A673 (cell line): ENCODE results near the gene TMEM178B. TPM values are rescaled to one million over a fixed set of nuclear protein-coding genes. Genes with fewer than 3 reads are reported as not detected.

ENCODE experiments used
- BruUV-seq: library from RNA; stranded (reverse); fragments of 400-500 nt; replicated peaks from 2 replicates; lab custom pipeline; 2021; lab: Mats Ljungman, UMichigan
- CTCF ChIA-PET: fragments of 300-600 bp; sonication (Branson Sonifier 250); formaldehyde crosslinking; loops from one replicate; lab custom pipeline; 2022; ENCODE audit warnings: antibody characterized with exemption; lab: Charles Lee
- POLR2A ChIA-PET: fragments of 300-600 bp; sonication (Branson Sonifier 250); formaldehyde crosslinking; loops from one replicate; lab custom pipeline; 2022; ENCODE audit warnings: antibody characterized with exemption; ENCODE audit not compliant: low non-redundant PET; lab: Charles Lee
- DNase-seq: peaks from one replicate; pipeline ENCODE4 v3.0.0-alpha.2; 2015; ENCODE audit warnings: low spot score
- H3K27ac ChIP-seq: fragments of 200-600 bp; sonication (generic); 2 replicates; pipeline ENCODE4 v1.5.1; 2016; ENCODE audit warnings: mixed run types, low read depth, mild to moderate bottlenecking, mixed read lengths, antibody characterized with exemption, low read length; ENCODE audit not compliant: poor library complexity, severe bottlenecking
- H3K27me3 ChIP-seq: fragments of 200-600 bp; sonication (generic); replicated peaks from 2 replicates; pipeline ENCODE4 v1.6.1; 2017; ENCODE audit warnings: mixed run types, low read depth, mild to moderate bottlenecking, mixed read lengths, antibody characterized with exemption, low read length; ENCODE audit not compliant: insufficient read depth, poor library complexity
- H3K36me3 ChIP-seq: fragments of 200-600 bp; sonication (generic); 2 replicates; pipeline ENCODE4 v1.6.1; 2016; ENCODE audit warnings: mixed run types, mild to moderate bottlenecking, mixed read lengths, antibody characterized with exemption, low read length; ENCODE audit not compliant: insufficient read depth, poor library complexity, severe bottlenecking
- H3K4me1 ChIP-seq: fragments of 200-600 bp; sonication (generic); 2 replicates; pipeline ENCODE4 v1.6.1; 2017; ENCODE audit warnings: mixed run types, mild to moderate bottlenecking, mixed read lengths, antibody characterized with exemption, low read length; ENCODE audit not compliant: insufficient read depth, poor library complexity, severe bottlenecking
- H3K4me3 ChIP-seq: fragments of 200-600 bp; sonication (generic); 2 replicates; pipeline ENCODE4 v1.5.1; 2016; ENCODE audit warnings: low read depth, mixed run types, mild to moderate bottlenecking, mixed read lengths, low read length; ENCODE audit not compliant: poor library complexity, severe bottlenecking
- H3K9me3 ChIP-seq: fragments of 200-600 bp; sonication (generic); 2 replicates; pipeline ENCODE4 v1.6.1; 2016; ENCODE audit warnings: mixed run types, low read depth, mild to moderate bottlenecking, mixed read lengths, antibody characterized with exemption, low read length; ENCODE audit not compliant: poor library complexity, severe bottlenecking
- CTCF ChIP-seq: fragments of 300-800, 200-600 bp; sonication (generic); conservative IDR thresholded peaks from 2 replicates; pipeline ENCODE4 v1.5.1; 2017; ENCODE audit warnings: low read depth, mild to moderate bottlenecking, antibody characterized with exemption, low read length, moderate library complexity, mixed read lengths
- EZH2 ChIP-seq: fragments of 200-600 bp; sonication (generic); IDR thresholded peaks from 2 replicates; pipeline ENCODE4 v1.6.1; 2017; ENCODE audit warnings: borderline replicate concordance, low read depth, mild to moderate bottlenecking, mixed read lengths, antibody characterized with exemption, low read length; ENCODE audit not compliant: poor library complexity, severe bottlenecking
- intact Hi-C: fragments of 100-400 bp; cut with micrococcal nuclease; formaldehyde crosslinking; loops from one replicate; pipeline ENCODE4 v1.10.0; 2022; ENCODE audit not compliant: unreplicated experiment
- total RNA-seq: library from RNA; stranded (reverse); gene quantifications from 2 replicates; pipeline ENCODE4 v1.2.3, GENCODE V29; 2021

The TMEM178B gene
- total RNA-seq, 1 experiment from 2014 or later = 2.8 TPM

- TF ChIP-seq CTCF (no peak), EZH2 (no peak)
- ChIA-PET CTCF (no interaction called here), POLR2A (no interaction called here)
- intact Hi-C loops = no loop called here
- H3K4me3 ChIP-seq = no peak overlapping the region
- no peaks in the 10 kb centered on the region for H3K36me3 ChIP-seq
- BruUV-seq = no TSS peak
- DNase-seq = no peak
- peaks cover 3% of the 10 kb centered on the region for H3K27me3 ChIP-seq
- no peaks in the 10 kb centered on the region for H3K4me1 ChIP-seq
- H3K9me3 ChIP-seq = no peaks in the 10 kb centered on the region
- H3K27ac ChIP-seq = no peak overlapping the region
These were observed 126.6 kb downstream of the TMEM178B start for GRCh38 chr7:141200191-141201108.

- TF ChIP-seq EZH2 (no peak), CTCF (no peak)
- Histone ChIP-seq H3K4me3 (no peak overlapping the region), H3K9me3 (no peaks in the 10 kb centered on the region), H3K4me1 (no peaks in the 10 kb centered on the region), H3K36me3 (no peaks in the 10 kb centered on the region), H3K27me3 (peaks cover 3% of the 10 kb centered on the region), H3K27ac (no peak overlapping the region)
- no peak for DNase-seq
- ChIA-PET POLR2A (no interaction called here), CTCF (no interaction called here)
- BruUV-seq = no TSS peak
- intact Hi-C loops = no loop called here
These were observed 127.5 kb downstream of the TMEM178B start for GRCh38 chr7:141201145-141201885.

DNA sequence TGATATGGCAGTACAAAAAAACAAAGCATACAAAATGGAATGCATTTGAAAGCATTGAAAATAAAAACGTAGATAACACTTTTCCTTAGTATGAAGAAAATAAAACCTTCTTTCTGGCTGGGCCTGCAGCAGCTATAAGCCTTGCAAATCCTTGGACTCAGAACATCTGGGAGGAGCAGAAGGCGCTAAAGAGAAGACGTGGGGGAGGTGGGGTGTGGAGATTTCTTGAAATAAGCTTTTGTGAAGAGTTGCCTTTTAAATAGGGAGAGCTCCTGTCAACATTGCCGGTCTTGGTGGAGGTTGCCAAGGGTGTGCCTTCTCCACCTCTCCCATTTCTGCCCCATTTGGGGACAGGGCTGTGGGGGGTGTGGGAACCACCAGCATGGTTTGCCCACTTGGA lies 128.7 kb downstream of the TMEM178B start:
- POLR2A ChIA-PET = no interaction called here
- intact Hi-C loops = no loop called here
- H3K4me3 ChIP-seq = no peak overlapping the region
- no peaks in the 10 kb centered on the region for H3K36me3 ChIP-seq
- no peak for DNase-seq
- no peaks in the 10 kb centered on the region for H3K4me1 ChIP-seq
- CTCF ChIA-PET = no interaction called here
- H3K27me3 ChIP-seq = peaks cover 3% of the 10 kb centered on the region
- H3K27ac ChIP-seq = no peak overlapping the region
- no peak for TF ChIP-seq CTCF
- no peak for TF ChIP-seq EZH2
- no TSS peak for BruUV-seq
- H3K9me3 ChIP-seq = no peaks in the 10 kb centered on the region
